NCI-H526 (cell line): ENCODE data around the gene PPP1R3G.
"Not testable (repeated sequence)": the region's sequence is repeated elsewhere in the genome, so short reads cannot be mapped to it uniquely, and the experiment has no call there.

ENCODE experiments used
- DNase-seq, 2 experiments: peaks; one replicate each; lab custom pipeline; 2025; lab: John Stamatoyannopoulos, UW

The PPP1R3G gene

DNA sequence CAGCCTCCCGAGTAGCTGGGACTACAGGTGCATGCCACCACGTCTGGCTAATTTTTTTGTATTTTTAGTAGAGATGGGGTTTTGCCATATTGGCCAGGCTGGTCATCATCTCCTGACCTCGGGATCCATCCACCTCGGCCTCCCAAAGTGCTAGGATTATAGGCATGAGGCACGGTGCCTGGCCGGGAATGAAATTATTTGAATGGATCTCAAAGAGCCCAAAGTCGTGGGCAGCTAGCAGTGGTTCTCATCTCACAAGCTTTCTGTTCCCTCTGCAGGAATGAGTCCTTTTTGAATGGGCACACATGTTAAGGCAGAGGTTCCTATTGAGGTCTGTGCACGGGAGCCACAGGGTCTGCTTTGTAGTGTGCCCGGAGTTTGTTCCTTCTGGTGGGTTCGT lies 34.9 kb downstream of the PPP1R3G start:
- no peak for DNase-seq

DNA sequence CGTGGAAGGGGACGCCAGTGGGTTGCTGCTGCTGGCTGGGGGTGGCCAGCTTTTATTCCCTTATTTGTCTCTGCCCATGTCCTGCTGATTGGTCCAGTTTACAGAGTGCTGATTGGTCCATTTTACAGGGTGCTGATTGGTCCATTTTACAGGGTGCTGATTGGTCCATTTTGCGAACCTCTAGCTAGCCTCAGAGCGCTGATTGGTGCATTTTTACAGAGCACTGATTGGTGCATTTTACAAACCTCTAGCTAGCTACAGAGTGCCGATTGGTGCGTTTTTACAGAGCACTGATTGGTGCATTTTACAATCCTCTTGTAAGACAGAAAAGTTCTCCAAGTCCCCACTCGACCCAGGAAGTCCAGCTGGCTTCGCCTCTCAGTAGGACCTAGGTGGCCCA lies 35.4 kb downstream of the PPP1R3G start:
- not testable (repeated sequence) for DNase-seq

DNA sequence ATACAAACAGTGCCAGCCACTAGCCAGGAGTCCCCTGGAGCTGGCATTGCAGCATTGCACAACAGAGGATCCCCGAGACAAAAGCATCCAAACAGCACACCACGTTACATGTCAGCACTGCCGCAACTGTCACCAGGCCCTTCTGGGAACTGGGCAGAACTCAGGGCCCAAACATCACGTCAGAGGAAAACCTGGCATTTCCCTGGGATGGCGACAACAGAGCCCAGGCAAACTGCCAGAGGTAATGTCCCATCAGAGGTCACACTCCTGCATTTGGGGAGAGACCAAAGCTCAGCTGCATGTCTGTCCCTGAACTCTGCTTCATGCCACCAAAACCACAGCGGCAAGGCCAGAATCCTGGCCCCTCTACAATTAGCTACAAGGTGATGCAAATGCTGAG lies 36.3 kb downstream of the PPP1R3G start:
- no peak for DNase-seq

DNA sequence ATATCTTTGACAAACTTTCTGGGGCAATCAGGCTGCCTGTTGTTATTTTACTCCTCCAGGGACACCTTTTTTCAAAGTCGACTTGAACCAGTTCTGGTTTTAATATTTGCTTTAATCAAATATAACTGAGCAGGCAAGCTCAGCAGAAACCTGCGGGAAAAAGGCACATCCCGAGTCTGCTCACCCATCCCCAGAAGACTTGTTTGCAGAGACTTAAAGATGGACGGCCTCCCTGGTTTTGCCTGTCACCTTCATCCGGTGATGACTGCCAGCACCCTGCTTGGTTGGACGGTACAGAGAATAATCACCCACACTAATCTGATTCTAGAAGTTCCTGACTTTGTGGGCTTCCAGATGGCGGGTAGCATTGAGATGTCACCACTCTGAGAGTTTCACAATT lies 36.8 kb downstream of the PPP1R3G start:
- DNase-seq = no peak

DNA sequence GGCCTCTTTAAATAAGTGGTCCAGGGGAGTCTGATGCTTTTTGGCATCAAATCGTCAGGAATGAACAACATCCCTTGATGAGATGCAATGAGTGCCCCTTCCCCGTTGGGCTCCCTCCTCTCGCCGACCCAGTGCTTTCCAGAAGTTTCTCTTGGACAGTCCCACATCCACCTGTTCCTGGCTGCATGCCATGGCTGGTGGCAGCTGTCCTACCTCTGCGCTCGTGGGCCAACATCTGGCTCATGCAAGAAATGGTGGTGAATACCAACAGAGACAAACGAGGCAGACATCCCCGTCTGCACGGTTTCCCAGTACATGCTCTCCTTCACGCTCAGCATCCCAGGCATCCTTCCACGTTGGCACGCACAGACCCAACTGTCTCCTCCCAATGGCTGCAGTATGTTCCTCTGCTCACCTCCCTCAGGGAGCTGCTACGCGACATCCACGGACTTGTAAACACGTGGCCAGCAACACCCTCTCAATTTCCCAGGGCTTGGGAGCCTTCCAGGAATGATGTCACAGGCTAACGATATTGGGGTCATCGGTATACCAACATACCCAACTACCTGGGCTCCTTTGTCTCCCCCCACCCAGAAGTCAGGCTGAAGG lies 37.5 kb downstream of the PPP1R3G start:
- DNase-seq = no peak

DNA sequence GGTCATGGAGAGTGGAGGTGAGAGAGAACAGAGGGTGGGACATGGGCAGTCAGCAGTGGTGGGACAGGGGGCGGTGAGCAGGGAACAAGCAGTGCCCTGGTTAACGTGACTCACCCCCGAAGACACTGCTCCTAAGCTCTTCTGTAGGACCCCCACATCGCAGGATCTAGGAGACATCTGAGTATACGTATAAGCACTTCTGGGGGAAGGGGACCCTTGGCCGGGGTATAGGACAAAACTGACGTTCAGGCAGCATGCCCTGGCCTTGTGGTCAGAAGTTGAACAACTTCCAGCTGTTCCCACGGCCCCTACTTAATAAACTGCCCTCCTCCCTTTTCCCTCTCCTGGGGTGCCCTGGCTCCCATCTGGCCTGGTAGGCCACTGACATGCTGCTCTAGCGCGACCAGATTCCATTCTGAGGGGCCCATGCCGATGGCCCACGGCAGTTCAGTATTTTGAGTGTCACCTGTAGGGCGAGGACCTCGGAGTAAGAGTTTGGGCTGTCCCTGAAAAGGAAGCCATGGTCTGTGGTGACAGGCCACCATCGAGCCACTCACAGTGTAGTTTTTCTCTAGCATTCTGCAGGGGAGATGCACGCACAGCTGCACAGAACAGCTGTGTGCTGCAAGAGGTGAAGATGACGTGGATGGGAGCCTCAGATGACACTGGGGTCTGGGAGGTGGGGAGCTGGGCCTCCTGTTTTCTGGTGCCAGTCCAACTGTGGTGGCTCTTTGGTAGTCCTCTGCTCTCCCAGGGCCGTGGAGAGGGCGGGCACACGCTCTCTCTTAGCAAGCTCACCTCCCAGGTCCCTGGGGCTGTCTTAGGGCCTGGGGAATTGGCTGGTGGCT lies 38.4 kb downstream of the PPP1R3G start:
- no peak for DNase-seq

DNA sequence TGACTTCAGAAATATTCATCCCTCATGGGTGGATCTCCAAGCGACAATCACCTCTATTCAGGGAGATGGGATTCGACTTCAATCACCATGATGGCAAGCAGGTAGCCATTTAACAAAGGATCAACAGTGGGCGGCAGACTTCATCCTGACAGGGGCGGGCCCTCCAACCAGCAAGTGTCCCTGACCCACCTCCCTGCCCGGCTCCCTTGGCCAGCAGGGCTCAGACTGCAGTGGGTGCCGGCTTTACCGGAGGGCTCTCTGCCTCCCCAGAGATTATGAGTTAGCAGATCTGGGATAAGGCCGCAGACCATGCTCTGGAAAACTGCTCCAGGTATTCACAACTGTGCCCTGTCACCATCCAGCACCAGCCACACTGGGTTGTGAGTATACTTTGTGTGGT lies 39.4 kb downstream of the PPP1R3G start:
- no peak for DNase-seq

DNA sequence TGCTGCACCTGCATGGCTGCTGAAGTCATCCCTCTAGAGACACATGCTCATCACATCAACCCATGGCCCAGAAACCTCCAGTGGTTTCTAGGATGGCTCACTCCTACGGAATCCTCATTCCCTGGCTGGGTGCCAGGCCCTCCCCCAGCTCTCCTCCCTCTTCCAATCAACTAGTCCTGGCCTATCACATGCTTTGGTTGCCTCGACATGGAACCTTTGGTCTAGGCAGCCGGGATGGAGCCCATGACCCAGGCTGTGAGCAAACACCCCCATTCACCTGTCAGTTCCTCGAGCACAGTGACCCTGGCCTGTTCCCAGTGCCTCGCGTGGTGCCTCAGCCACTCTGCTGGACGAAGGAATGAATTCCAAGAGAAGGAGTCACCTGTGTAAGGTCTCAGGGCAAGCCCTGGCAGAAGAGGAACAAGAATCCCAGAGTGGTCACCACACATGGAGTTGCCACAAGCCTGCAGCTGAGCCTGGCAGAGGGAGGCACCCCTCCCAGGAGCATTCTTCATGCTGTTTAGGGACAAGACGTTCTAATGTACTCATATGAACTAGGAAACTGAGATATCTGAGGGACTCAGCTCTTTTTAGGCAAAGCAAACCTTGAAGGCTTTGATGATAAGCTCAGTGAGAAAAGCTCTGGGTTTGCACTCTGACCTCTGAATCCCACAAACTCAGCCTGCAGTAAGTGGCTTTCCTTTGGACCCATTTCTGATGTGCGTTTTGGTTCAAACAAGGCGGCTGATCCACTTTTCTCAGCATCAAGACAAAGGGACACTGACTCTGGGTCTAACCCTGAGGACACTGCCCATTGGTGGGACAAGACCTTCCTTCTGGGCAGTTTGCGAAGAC lies 40.2 kb downstream of the PPP1R3G start:
- DNase-seq = no peak

DNA sequence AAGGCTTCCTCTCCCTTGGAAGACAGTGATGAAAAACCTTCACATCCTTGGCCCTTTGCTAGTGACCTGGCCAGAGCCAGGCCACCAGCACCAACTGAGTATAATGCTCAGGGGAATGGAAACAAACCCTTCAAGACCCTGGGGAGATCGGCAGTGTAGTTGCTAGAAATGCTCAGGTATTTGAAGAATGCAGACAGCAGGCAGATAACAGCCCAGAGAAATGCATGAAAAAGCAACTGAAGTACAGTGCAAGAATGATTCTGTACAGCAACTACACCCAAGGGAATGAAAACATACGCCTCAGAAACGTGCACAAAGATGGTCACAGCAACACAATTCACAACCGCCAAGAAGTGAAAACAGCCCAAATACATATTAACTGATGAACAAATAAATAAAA lies 41.1 kb downstream of the PPP1R3G start:
- DNase-seq = no peak

DNA sequence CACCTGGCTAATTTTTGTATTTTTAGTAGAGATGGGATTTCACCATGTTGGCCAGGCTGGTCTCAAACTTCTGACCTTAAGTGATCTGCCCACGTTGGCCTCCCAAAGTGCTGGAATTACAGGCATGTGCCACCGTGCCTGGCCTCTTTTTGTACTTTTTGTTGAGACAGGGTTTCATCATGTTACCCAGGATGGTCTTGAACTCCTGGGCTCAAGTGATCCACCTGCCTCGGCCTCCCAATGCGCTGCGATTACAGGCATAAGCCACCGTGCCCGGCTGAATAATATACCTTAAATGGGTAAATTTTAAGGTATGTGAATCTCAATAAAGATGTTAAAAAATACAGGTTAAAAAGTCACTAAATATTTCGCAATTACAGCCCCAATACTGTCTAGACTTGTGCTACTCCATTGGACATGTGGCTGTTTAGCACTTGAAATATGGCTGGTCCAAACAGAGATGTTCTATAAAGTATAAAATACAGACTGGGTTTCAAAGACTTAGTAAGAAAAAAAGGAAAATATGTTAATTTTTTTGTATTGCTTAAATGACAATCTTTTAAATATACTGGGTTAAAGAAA lies 42.1 kb downstream of the PPP1R3G start:
- DNase-seq = no peak

DNA sequence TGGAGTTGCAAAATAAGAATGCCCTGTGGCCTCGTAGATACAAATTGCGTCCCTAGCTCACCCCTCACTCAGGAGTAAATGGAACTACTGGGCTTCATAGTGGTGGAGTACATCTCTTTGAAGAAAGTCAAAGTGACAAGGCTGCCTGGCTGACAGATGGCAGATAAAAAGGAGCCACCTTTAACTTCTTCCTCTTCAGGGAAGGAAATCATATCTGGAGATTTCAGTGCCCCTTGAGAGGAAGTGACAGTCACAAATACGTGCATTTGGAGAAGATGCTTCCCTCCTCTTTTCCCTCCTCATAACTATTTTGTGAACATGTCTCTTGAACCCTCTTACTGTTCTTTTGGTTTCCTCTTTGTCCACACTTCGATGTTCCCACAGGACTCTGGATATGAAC lies 43.2 kb downstream of the PPP1R3G start:
- no peak for DNase-seq

DNA sequence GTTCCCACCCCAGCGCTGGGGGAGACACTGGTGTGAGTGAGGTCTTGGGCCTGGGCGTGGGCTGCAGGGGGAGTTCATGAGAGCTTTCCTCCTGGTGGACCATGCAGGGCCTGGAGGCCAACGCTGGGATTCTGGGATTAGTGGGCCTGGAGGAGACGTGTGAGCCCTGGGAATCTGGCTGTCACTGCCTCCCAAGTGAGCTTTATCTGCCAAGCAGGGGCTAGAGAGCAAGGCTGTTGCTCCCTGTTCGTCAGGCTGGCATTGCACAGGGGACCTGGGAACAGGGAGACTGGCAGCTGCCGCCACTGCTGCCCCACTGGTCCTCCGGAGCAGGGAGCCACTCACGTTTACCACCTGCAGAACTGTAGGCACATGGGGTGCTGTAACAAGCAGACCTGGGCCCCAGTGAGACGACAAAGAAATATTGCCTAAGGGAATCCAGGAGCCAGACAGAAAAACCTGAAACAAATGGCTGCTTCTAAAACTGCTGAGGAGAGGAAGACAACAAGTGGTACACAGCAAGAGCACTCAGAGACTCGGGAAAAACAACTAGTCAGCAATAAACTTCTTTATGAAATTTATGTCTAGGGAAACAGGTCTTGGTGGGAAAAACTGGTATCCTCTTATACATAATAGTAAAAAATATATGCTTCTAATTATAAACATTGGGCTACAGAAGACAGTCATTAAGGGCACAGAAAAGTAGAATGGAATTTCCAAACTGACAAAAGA lies 45.2 kb downstream of the PPP1R3G start:
- DNase-seq = no peak

DNA sequence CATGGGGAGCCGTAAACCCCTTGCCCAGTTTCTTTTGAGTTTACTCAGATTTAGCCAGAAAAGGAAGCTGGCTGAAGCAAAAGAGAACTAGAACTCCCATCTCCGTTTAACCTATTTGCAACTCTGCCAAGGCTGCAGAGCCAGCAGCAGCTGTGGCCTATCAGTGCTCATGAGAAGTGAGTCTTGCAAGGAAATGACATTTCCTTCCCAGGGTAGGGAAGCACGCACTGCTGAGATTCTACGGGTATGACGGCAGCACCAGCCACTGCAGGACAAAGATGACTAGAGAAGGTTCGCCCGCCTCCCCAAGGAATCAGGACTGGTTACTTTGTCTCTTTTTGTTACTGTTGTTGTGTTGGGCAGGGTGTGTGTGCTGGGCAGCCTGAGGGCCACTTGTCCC lies 47.6 kb downstream of the PPP1R3G start:
- no peak for DNase-seq

DNA sequence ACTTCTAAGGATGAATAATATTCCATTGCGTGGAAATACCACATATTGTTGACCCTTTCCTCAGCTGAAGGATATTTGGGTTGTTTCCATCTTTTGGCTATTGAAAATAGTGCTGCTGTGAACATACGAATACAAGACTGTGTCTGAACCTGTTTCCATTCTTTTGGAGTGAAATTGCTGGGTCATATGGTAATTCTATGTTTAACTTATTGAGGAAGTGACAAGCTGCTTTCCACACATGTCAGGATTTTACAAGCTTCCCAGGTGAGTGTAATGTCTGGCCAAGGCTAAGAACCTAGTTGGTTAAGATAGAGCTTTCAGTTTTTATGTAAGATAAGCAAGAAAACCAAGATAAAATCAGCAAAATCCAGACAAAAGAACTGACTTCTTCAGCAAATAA lies 48.8 kb downstream of the PPP1R3G start:
- DNase-seq = no peak

DNA sequence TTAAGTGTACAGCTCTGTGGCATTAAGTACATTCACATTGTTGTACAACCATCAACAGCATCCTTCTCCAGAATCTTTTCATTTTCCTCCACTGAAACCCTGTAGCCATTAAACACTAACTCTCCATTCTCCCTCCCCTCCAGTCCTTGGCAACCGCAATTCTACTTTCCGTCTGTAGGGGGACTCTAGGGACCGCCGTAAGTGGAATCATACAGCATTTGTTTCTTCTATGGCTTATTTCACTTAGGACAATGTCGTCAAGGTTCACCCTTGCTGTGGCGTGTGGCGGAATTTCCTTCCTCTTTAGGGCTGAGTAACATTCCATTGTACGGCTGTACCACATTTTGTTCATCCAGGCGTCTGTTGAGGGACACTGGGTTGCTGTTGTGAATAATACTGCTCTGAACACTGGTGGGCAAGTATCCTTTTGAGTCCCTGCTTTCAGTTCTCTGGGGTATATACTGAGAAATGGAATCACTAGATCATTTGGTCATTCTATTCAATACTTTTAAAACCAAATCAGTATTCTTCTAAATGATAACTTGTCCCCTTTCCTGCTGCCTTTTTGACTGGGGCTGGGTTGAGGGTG lies 50.7 kb downstream of the PPP1R3G start:
- peak; percentile 26 to 44 for DNase-seq

DNA sequence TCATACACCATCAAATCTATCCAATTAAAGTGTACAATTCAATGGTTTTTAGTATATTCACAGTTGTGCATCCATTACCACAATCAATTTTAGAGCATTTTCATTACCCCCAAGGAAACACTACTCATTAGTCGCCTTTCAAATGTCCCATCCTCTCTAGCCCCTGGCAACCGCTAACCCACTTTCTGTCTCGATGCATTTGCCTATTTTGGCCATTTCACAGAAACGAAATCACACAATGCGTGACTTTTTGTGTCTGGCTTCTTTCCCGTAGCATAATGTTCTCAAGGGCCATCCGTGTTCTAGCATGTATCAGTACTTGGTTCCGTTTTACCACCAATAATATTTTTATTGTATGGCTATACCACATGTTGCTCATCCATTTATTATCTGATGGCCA lies 51.7 kb downstream of the PPP1R3G start:
- no peak for DNase-seq
